Suprapubic skin (tissue), 3 donors: Measurements from ENCODE around the gene TSHZ2.

Experiments used
- EP300 ChIP-seq: sonication (generic); formaldehyde crosslinking; IDR thresholded peaks from one replicate; pipeline ENCODE4 v1.6.1; 2017; ENCODE audit warnings: antibody characterized with exemption
- TF ChIP-seq, protein P1 (sequence below), 2 donors: fragments of 200-600 bp in 1 of 2; fragments of 450-650 bp in 1 of 2; sonication (generic) in 1 of 2; IDR thresholded peaks; one replicate each; pipeline ENCODE4 v1.5.1; 2016 to 2019; ENCODE audit warnings: antibody characterized with exemption in 2 of 2, mild to moderate bottlenecking in 1 of 2, moderate library complexity in 1 of 2

- no peak for TF ChIP-seq EP300
- TF ChIP-seq, protein P1, sequence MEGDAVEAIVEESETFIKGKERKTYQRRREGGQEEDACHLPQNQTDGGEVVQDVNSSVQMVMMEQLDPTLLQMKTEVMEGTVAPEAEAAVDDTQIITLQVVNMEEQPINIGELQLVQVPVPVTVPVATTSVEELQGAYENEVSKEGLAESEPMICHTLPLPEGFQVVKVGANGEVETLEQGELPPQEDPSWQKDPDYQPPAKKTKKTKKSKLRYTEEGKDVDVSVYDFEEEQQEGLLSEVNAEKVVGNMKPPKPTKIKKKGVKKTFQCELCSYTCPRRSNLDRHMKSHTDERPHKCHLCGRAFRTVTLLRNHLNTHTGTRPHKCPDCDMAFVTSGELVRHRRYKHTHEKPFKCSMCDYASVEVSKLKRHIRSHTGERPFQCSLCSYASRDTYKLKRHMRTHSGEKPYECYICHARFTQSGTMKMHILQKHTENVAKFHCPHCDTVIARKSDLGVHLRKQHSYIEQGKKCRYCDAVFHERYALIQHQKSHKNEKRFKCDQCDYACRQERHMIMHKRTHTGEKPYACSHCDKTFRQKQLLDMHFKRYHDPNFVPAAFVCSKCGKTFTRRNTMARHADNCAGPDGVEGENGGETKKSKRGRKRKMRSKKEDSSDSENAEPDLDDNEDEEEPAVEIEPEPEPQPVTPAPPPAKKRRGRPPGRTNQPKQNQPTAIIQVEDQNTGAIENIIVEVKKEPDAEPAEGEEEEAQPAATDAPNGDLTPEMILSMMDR (IDR thresholded peaks at IDR 0.05): no peak
Observed at GRCh38 chr20:53343448-53343847, 371.3 kb downstream of the TSHZ2 start.
